Measurements from ENCODE around the gene SFT2D2. TPM values are rescaled to one million over a fixed set of nuclear protein-coding genes. Genes with fewer than 3 reads are reported as not detected.

Gene SFT2D2
- polyA plus RNA-seq, 1 donor, result 15.3 TPM

- Histone ChIP-seq H3K27ac (ENCODE audit: low read length) (no peak overlapping the region), H3K36me3 (ENCODE audit: control insufficient read depth, insufficient read depth, low read length) (peaks cover 62% of the 10 kb centered on the region), H3K27me3 (ENCODE audit: control insufficient read depth, insufficient read depth, low read length) (no peaks in the 10 kb centered on the region), H3K4me3 (ENCODE audit: low read length) (no peak overlapping the region), H3K4me1 (ENCODE audit: control insufficient read depth, insufficient read depth, low read length) (peaks cover 10% of the 10 kb centered on the region), H3K9me3 (ENCODE audit: control insufficient read depth, low read depth, low read length) (no peaks in the 10 kb centered on the region)
- 87% methylated on average over 4 of the region's 7 CpGs for WGBS (ENCODE audit: insufficient coverage, low lambda C conversion rate)
- no peak for DNase-seq
These were observed 11.2 kb downstream of the SFT2D2 start for GRCh38 chr1:168236836-168237611.

GRCh38 chr1:168243198-168243597 lies 17.4 kb downstream of the SFT2D2 start:
- Histone ChIP-seq H3K36me3 (ENCODE audit: control insufficient read depth, insufficient read depth, low read length) (peaks cover 58% of the 10 kb centered on the region), H3K4me3 (ENCODE audit: low read length) (no peak overlapping the region), H3K27ac (ENCODE audit: low read length) (no peak overlapping the region), H3K4me1 (ENCODE audit: control insufficient read depth, insufficient read depth, low read length) (no peaks in the 10 kb centered on the region), H3K9me3 (ENCODE audit: control insufficient read depth, low read depth, low read length) (no peaks in the 10 kb centered on the region), H3K27me3 (ENCODE audit: control insufficient read depth, insufficient read depth, low read length) (no peaks in the 10 kb centered on the region)
- no CpG with 5 or more reads among the region's 2 CpGs for WGBS (ENCODE audit: insufficient coverage, low lambda C conversion rate)
- no peak for DNase-seq

- DNase-seq, result no peak
- H3K27me3 ChIP-seq (ENCODE audit: control insufficient read depth, insufficient read depth, low read length), result no peaks in the 10 kb centered on the region
- no peaks in the 10 kb centered on the region for H3K4me1 ChIP-seq (ENCODE audit: control insufficient read depth, insufficient read depth, low read length)
- peaks cover 53% of the 10 kb centered on the region for H3K36me3 ChIP-seq (ENCODE audit: control insufficient read depth, insufficient read depth, low read length)
- no CpG with 5 or more reads among the region's 3 CpGs for WGBS (ENCODE audit: insufficient coverage, low lambda C conversion rate)
- H3K9me3 ChIP-seq (ENCODE audit: control insufficient read depth, low read depth, low read length), result no peaks in the 10 kb centered on the region
- H3K4me3 ChIP-seq (ENCODE audit: low read length), result no peak overlapping the region
- H3K27ac ChIP-seq (ENCODE audit: low read length), result no peak overlapping the region
These were observed 17.9 kb downstream of the SFT2D2 start for GRCh38 chr1:168243636-168244212.

GRCh38 chr1:168245042-168245441 lies 19.2 kb downstream of the SFT2D2 start:
- Histone ChIP-seq H3K36me3 (ENCODE audit: control insufficient read depth, insufficient read depth, low read length) (peaks cover 50% of the 10 kb centered on the region), H3K4me3 (ENCODE audit: low read length) (no peak overlapping the region), H3K27ac (ENCODE audit: low read length) (no peak overlapping the region), H3K4me1 (ENCODE audit: control insufficient read depth, insufficient read depth, low read length) (no peaks in the 10 kb centered on the region), H3K9me3 (ENCODE audit: control insufficient read depth, low read depth, low read length) (no peaks in the 10 kb centered on the region), H3K27me3 (ENCODE audit: control insufficient read depth, insufficient read depth, low read length) (no peaks in the 10 kb centered on the region)
- WGBS (ENCODE audit: insufficient coverage, low lambda C conversion rate), result 100% methylated on average over 1 of the region's 3 CpGs
- no peak for DNase-seq

GRCh38 chr1:168246506-168246905 lies 20.7 kb downstream of the SFT2D2 start:
- Histone ChIP-seq H3K4me1 (ENCODE audit: control insufficient read depth, insufficient read depth, low read length) (no peaks in the 10 kb centered on the region), H3K4me3 (ENCODE audit: low read length) (no peak overlapping the region), H3K9me3 (ENCODE audit: control insufficient read depth, low read depth, low read length) (no peaks in the 10 kb centered on the region), H3K27ac (ENCODE audit: low read length) (no peak overlapping the region), H3K36me3 (ENCODE audit: control insufficient read depth, insufficient read depth, low read length) (peaks cover 53% of the 10 kb centered on the region), H3K27me3 (ENCODE audit: control insufficient read depth, insufficient read depth, low read length) (no peaks in the 10 kb centered on the region)
- DNase-seq, result no peak
- 100% methylated on average over 2 of the region's 5 CpGs for WGBS (ENCODE audit: insufficient coverage, low lambda C conversion rate)

- 100% methylated on average over 1 of the region's 3 CpGs for WGBS (ENCODE audit: insufficient coverage, low lambda C conversion rate)
- Histone ChIP-seq H3K27ac (ENCODE audit: low read length) (no peak overlapping the region), H3K9me3 (ENCODE audit: control insufficient read depth, low read depth, low read length) (peaks cover 16% of the 10 kb centered on the region), H3K27me3 (ENCODE audit: control insufficient read depth, insufficient read depth, low read length) (no peaks in the 10 kb centered on the region), H3K4me1 (ENCODE audit: control insufficient read depth, insufficient read depth, low read length) (no peaks in the 10 kb centered on the region), H3K36me3 (ENCODE audit: control insufficient read depth, insufficient read depth, low read length) (peaks cover 25% of the 10 kb centered on the region), H3K4me3 (ENCODE audit: low read length) (no peak overlapping the region)
- DNase-seq, result no peak
These were observed 26.5 kb downstream of the SFT2D2 start for GRCh38 chr1:168252204-168252733.

- Histone ChIP-seq H3K4me3 (ENCODE audit: low read length) (no peak overlapping the region), H3K9me3 (ENCODE audit: control insufficient read depth, low read depth, low read length) (peaks cover 16% of the 10 kb centered on the region), H3K4me1 (ENCODE audit: control insufficient read depth, insufficient read depth, low read length) (no peaks in the 10 kb centered on the region), H3K36me3 (ENCODE audit: control insufficient read depth, insufficient read depth, low read length) (peaks cover 17% of the 10 kb centered on the region), H3K27me3 (ENCODE audit: control insufficient read depth, insufficient read depth, low read length) (no peaks in the 10 kb centered on the region), H3K27ac (ENCODE audit: low read length) (no peak overlapping the region)
- WGBS (ENCODE audit: insufficient coverage, low lambda C conversion rate), result no CpG with 5 or more reads among the region's 2 CpGs
- no peak for DNase-seq
These were observed 30.4 kb downstream of the SFT2D2 start for GRCh38 chr1:168256164-168256563.

- H3K27me3 ChIP-seq (ENCODE audit: control insufficient read depth, insufficient read depth, low read length), result no peaks in the 10 kb centered on the region
- H3K4me1 ChIP-seq (ENCODE audit: control insufficient read depth, insufficient read depth, low read length), result no peaks in the 10 kb centered on the region
- no peak overlapping the region for H3K4me3 ChIP-seq (ENCODE audit: low read length)
- DNase-seq, result no peak
- peaks cover 11% of the 10 kb centered on the region for H3K36me3 ChIP-seq (ENCODE audit: control insufficient read depth, insufficient read depth, low read length)
- peaks cover 16% of the 10 kb centered on the region for H3K9me3 ChIP-seq (ENCODE audit: control insufficient read depth, low read depth, low read length)
- H3K27ac ChIP-seq (ENCODE audit: low read length), result no peak overlapping the region
- WGBS (ENCODE audit: insufficient coverage, low lambda C conversion rate), result 70% methylated on average over 2 of the region's 2 CpGs
These were observed 31.6 kb downstream of the SFT2D2 start for GRCh38 chr1:168257397-168257796.

GRCh38 chr1:168259567-168259966 lies 33.8 kb downstream of the SFT2D2 start:
- H3K27me3 ChIP-seq (ENCODE audit: control insufficient read depth, insufficient read depth, low read length), result no peaks in the 10 kb centered on the region
- no peaks in the 10 kb centered on the region for H3K4me1 ChIP-seq (ENCODE audit: control insufficient read depth, insufficient read depth, low read length)
- no peak overlapping the region for H3K27ac ChIP-seq (ENCODE audit: low read length)
- no peak for DNase-seq
- no peak overlapping the region for H3K4me3 ChIP-seq (ENCODE audit: low read length)
- WGBS (ENCODE audit: insufficient coverage, low lambda C conversion rate), result 100% methylated on average over 1 of the region's 1 CpG
- H3K36me3 ChIP-seq (ENCODE audit: control insufficient read depth, insufficient read depth, low read length), result peaks cover 14% of the 10 kb centered on the region
- peaks cover 16% of the 10 kb centered on the region for H3K9me3 ChIP-seq (ENCODE audit: control insufficient read depth, low read depth, low read length)

- Histone ChIP-seq H3K4me3 (ENCODE audit: low read length) (no peak overlapping the region), H3K9me3 (ENCODE audit: control insufficient read depth, low read depth, low read length) (peaks cover 16% of the 10 kb centered on the region), H3K27ac (ENCODE audit: low read length) (no peak overlapping the region), H3K27me3 (ENCODE audit: control insufficient read depth, insufficient read depth, low read length) (no peaks in the 10 kb centered on the region), H3K36me3 (ENCODE audit: control insufficient read depth, insufficient read depth, low read length) (peaks cover 17% of the 10 kb centered on the region), H3K4me1 (ENCODE audit: control insufficient read depth, insufficient read depth, low read length) (no peaks in the 10 kb centered on the region)
- WGBS (ENCODE audit: insufficient coverage, low lambda C conversion rate), result no CpG with 5 or more reads among the region's 3 CpGs
- no peak for DNase-seq
These were observed 34.6 kb downstream of the SFT2D2 start for GRCh38 chr1:168260393-168260792.
